Measurements from ENCODE around the gene KLHL10. TPM values are rescaled to one million over a fixed set of nuclear protein-coding genes. Genes with fewer than 3 reads are reported as not detected.

The KLHL10 gene
- total RNA-seq, 2 experiments from 2014 or later, result not detected

DNA sequence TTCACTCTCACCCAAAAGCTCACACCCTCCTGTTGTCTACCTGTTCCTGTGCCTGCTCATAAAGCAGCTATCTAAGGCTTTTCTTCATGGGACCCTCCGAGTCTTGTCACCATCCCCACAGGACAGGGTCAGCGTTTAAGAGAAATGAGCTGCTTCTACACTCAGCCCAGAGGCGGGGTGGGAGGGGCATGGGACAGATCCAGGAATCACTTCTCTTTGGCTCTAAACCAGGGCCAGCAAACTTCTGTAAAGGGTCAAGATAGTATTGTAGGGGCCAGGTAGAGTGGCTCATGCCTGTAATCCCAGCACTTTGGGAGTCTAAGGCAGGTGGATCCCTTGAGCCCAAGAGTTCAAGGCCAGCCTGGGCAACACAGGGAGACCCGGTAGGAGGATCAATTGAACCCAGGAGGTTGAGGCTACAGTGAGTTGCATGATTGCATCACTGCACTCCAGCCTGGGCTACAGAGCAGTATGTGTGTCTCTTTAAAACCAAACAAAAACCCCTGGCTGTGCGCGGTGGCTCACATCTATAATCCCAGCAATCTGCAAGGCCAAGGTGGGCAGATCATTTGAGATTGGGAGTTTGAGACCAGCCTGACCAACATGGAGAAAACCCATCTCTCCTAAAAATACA lies 50.8 kb downstream of the KLHL10 start:
- no TSS peak for BruUV-seq (replicated peaks)
- H3K4me3 ChIP-seq (ENCODE audit: low read depth, low read length, poor library complexity, severe bottlenecking), result no peak overlapping the region
- no peaks in the 10 kb centered on the region for H3K79me2 ChIP-seq (ENCODE audit: insufficient read depth, low read depth, low read length)
- no peaks in the 10 kb centered on the region for H3K9me2 ChIP-seq (ENCODE audit: insufficient read depth, low read length)
- ChIA-PET POLR2A (no interaction called here), CTCF (ENCODE audit: unreplicated experiment) (interaction anchor here (0.6 kb wide), 1 partner anchor 15 kb away, joined by 4 read pairs; no protein-coding TSS in a partner anchor)
- no peak for DNase-seq (ENCODE audit: low spot score)
- H2AFZ ChIP-seq (ENCODE audit: low read length), result no peak overlapping the region
- no peak overlapping the region for H3K27ac ChIP-seq (ENCODE audit: low read depth, low read length, poor library complexity, severe bottlenecking)
- H3K36me3 ChIP-seq (ENCODE audit: insufficient read depth, low read length), result peaks cover 97% of the 10 kb centered on the region
- intact Hi-C loops (cut with micrococcal nuclease; ENCODE audit: unreplicated experiment), result no loop called here
- no peak overlapping the region for H3K4me2 ChIP-seq (ENCODE audit: low read length)
- no peaks in the 10 kb centered on the region for H4K20me1 ChIP-seq (ENCODE audit: insufficient read depth, low read length)
- H3K4me1 ChIP-seq (ENCODE audit: insufficient read depth, low read length, poor library complexity, severe bottlenecking), result no peaks in the 10 kb centered on the region
- no peak for TF ChIP-seq EZH2phosphoT487 (IDR thresholded peaks at IDR 0.05; ENCODE audit: borderline replicate concordance, low read depth, low read length)
- TF ChIP-seq, protein P1, sequence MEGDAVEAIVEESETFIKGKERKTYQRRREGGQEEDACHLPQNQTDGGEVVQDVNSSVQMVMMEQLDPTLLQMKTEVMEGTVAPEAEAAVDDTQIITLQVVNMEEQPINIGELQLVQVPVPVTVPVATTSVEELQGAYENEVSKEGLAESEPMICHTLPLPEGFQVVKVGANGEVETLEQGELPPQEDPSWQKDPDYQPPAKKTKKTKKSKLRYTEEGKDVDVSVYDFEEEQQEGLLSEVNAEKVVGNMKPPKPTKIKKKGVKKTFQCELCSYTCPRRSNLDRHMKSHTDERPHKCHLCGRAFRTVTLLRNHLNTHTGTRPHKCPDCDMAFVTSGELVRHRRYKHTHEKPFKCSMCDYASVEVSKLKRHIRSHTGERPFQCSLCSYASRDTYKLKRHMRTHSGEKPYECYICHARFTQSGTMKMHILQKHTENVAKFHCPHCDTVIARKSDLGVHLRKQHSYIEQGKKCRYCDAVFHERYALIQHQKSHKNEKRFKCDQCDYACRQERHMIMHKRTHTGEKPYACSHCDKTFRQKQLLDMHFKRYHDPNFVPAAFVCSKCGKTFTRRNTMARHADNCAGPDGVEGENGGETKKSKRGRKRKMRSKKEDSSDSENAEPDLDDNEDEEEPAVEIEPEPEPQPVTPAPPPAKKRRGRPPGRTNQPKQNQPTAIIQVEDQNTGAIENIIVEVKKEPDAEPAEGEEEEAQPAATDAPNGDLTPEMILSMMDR (conservative IDR thresholded peaks at IDR 0.05; ENCODE audit: low read length), result no peak
- H3K9me3 ChIP-seq (ENCODE audit: low read length), result no peaks in the 10 kb centered on the region

DNA sequence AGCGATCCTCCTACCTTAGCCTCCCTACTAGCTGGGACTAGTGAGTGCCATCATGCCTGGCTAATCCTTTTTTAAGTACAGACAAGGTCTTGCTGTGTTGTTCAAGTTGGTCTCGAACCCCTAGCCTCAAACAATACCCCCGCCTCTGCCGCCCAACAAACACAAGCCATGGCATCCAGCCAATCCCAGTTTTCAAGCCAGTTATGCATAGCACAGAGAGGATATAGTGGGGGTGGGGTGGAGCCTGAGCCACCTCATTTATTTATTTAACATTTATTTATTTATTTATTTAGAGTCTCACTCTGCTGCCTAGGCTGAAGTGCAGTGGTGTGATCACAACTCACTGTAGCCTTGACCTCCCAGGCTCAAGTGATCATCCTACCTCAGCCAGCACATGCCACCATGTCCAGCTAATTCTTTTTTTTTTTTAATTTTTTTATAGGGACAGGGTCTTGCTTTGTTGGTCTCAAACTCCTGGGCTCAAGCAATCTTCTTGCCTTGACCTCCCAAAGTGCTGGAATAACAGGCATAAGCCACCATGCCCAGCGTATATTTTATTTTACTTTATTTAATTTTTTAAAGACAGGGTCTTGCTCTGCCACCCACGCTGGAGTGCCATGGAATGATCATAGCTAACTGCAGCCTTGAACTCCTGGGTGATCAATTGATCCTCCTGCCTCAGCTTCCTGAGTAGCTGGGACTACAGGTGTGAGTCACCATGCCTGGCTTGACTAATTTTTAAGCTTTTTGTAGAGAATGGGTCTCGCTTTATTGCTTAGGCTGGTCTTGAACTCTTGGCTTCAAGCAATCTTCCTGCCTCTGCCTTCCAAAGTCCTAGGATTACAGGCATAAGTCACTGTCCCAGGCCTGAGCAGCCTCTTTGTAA lies 53.8 kb downstream of the KLHL10 start:
- no peak for TF ChIP-seq EZH2phosphoT487 (IDR thresholded peaks at IDR 0.05; ENCODE audit: borderline replicate concordance, low read depth, low read length)
- TF ChIP-seq, protein P1 (conservative IDR thresholded peaks at IDR 0.05; ENCODE audit: low read length), result no peak
- Histone ChIP-seq H3K79me2 (ENCODE audit: insufficient read depth, low read depth, low read length) (no peaks in the 10 kb centered on the region), H3K9me2 (ENCODE audit: insufficient read depth, low read length) (no peaks in the 10 kb centered on the region), H4K20me1 (ENCODE audit: insufficient read depth, low read length) (no peaks in the 10 kb centered on the region), H3K4me1 (ENCODE audit: insufficient read depth, low read length, poor library complexity, severe bottlenecking) (no peaks in the 10 kb centered on the region), H3K27ac (ENCODE audit: low read depth, low read length, poor library complexity, severe bottlenecking) (no peak overlapping the region), H2AFZ (ENCODE audit: low read length) (no peak overlapping the region), H3K4me2 (ENCODE audit: low read length) (no peak overlapping the region), H3K9me3 (ENCODE audit: low read length) (no peaks in the 10 kb centered on the region), H3K36me3 (ENCODE audit: insufficient read depth, low read length) (peaks cover 97% of the 10 kb centered on the region), H3K4me3 (ENCODE audit: low read depth, low read length, poor library complexity, severe bottlenecking) (no peak overlapping the region)
- POLR2A ChIA-PET, result no interaction called here
- BruUV-seq (replicated peaks), result no TSS peak
- intact Hi-C loops (cut with micrococcal nuclease; ENCODE audit: unreplicated experiment), result no loop called here
- CTCF ChIA-PET (ENCODE audit: unreplicated experiment), result no interaction called here
- no peak for DNase-seq (ENCODE audit: low spot score)

DNA sequence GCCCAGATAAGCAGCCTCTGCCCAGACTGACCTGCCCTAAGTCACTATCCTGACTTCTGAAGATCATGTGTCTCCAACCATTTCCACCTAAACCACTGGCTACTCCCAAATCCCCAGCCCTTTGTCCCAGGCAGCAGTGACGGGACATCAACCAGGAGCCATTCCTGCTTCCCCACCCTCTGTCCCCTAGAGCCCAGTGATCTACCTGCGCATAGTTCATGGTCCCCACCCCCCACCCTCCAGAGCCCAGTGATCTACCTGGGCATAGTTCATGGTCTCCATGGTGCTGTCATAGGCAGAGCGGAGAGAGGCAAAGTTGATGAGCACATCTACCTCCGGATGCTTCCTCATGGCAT lies 54.4 kb downstream of the KLHL10 start:
- POLR2A ChIA-PET, result no interaction called here

More for the DNA sequence above, 54.4 kb downstream of the KLHL10 start:
- Histone ChIP-seq H2AFZ (ENCODE audit: low read length) (no peak overlapping the region), H3K9me3 (ENCODE audit: low read length) (no peaks in the 10 kb centered on the region), H3K36me3 (ENCODE audit: insufficient read depth, low read length) (peaks cover 97% of the 10 kb centered on the region), H4K20me1 (ENCODE audit: insufficient read depth, low read length) (no peaks in the 10 kb centered on the region), H3K4me1 (ENCODE audit: insufficient read depth, low read length, poor library complexity, severe bottlenecking) (no peaks in the 10 kb centered on the region), H3K4me2 (ENCODE audit: low read length) (no peak overlapping the region), H3K27ac (ENCODE audit: low read depth, low read length, poor library complexity, severe bottlenecking) (no peak overlapping the region), H3K9me2 (ENCODE audit: insufficient read depth, low read length) (no peaks in the 10 kb centered on the region), H3K79me2 (ENCODE audit: insufficient read depth, low read depth, low read length) (no peaks in the 10 kb centered on the region), H3K4me3 (ENCODE audit: low read depth, low read length, poor library complexity, severe bottlenecking) (no peak overlapping the region)
- no peak for DNase-seq (ENCODE audit: low spot score)
- no TSS peak for BruUV-seq (replicated peaks)
- TF ChIP-seq, protein P1 (conservative IDR thresholded peaks at IDR 0.05; ENCODE audit: low read length), result no peak
- CTCF ChIA-PET (ENCODE audit: unreplicated experiment), result no interaction called here
- intact Hi-C loops (cut with micrococcal nuclease; ENCODE audit: unreplicated experiment), result no loop called here
